ENCODE measurements around the gene MAN2A1.

MAN2A1 gene

GRCh38 chr5:109708813-109709212 is 19.1 kb downstream of the MAN2A1 start:
- no peak for DNase-seq

- DNase-seq: no peak
These were observed 19.5 kb downstream of the MAN2A1 start for GRCh38 chr5:109709225-109709624.

DNA sequence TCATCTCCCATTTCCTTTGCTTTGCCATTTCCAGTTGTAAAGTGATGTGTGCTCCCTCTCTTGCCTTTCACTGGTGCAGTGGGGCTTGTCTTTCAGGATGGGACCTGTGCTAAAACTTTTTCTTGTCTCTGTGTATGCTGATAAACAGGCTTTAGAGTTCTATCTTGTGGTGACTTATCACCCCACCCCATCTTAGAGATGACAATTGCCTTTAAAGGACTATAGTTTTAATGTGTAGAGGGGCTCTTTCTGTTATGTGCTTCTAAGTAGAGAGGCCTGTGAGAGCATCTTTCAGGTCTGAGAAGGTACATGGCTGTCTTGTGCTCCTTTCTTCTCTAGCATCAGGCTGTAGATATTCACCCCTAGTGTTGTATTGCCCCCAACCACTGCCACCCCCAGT is 21.9 kb downstream of the MAN2A1 start:
- no peak for DNase-seq

- no peak for DNase-seq
These were observed 23.7 kb downstream of the MAN2A1 start for GRCh38 chr5:109713453-109713852.

DNA sequence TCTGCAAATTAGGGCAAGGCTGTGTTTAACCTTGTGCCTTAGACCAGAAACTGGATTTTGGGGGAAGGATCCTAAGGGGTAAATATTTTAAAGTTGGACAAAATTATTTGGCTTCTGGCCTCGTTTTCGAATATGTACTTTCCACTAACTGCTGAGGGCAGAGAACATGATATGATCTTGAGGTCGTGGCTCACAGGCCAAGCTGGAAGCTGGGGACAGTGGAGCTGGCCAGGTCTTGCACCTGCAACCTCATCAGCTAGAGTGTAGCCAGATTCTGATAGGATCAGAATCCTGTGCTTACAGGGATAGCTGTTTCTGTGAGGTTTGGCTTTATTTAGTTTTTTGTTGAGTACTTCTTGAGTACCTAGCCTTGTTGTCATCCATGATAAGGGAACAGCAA is 24.9 kb downstream of the MAN2A1 start:
- no peak for DNase-seq

DNA sequence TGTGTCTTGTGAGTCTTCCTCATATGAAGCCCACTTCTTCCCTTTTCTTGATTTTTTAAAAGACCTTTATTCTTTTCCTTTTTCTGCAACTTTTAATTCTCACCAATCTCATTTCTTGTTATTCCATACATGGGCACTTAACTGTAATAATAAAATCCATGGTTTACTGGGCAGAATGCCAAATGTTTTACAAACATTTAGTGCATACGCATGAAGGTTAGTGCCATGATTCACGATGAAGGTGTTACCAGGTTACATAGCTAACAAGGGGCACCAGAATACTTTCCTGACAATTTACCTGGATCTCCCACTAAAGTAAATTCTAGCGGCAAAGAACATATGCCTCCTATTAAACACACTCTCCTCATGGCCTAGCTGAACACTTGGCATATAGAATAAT is 28.5 kb downstream of the MAN2A1 start:
- DNase-seq: no peak

GRCh38 chr5:109718632-109719031 is 28.9 kb downstream of the MAN2A1 start:
- DNase-seq: no peak

GRCh38 chr5:109719978-109720377 is 30.3 kb downstream of the MAN2A1 start:
- no peak for DNase-seq

- no peak for DNase-seq
These were observed 32.0 kb downstream of the MAN2A1 start for GRCh38 chr5:109721741-109722140.

GRCh38 chr5:109723606-109724005 is 33.9 kb downstream of the MAN2A1 start:
- DNase-seq: no peak

DNA sequence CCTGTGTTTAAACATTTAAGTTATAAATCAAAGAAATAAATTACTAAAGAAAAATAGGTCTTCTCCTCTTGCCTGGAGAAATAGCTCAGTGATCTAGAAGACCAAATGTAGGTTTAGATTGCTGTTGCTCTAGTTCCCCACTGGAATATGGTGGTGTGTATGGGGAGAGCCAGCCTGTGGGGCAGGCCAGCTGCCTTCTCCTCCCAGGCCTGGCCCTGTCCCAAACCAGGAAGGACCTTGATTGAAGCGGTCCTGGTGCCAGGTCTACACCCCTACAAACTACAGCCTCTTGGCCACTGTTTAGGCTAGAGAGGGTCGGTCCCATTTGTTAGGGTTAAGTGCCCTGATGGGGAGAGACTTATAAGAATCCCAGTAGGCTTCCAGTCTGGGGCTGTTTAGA is 35.4 kb downstream of the MAN2A1 start:
- DNase-seq: no peak

DNA sequence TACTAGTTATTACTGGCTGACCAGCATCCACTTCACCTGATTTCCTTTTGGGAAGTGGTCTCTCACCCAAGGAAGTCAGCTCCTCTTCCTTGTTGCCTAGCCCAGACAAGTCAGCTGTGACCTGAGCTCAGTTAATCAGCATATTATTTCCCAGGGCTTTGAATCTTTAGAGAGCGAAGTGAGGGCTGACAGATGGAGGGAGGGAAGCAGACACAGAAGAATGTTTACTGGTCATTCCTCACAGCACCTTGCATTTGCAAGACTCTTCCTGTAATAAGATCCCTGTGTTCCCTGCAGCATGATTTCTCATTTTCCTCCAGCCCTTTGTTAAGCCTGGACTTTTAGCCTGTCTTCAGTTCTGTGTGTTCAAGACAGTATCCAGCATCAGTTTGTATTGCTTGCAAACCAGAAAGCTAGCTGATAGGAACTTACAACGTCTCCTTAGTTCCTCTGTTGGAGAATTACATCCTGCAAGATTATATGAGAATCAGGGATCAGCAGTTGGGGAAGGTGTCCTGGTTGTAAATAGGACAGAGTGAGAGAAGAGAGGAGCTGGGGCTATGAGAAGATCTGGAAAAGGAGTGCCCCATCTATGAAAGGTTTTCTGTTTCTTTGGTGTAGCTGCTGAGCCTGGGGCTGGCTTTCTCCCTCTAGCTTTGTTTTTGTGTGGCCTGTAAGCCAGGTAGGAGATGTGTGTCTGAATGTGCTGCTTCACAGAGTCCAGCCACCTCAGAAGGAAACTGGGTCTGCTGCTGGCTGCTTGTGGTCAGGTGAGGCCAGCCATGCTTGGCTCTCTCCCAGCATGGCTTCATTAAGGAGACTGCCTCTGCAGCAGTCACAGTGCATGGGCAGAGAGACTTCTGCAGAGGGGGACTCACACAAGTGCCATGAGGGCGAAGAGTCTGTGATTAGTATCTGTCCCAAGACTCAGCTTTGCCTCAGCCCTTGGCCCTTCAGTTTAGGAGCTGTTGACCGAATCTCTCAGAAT is 50.3 kb downstream of the MAN2A1 start:
- DNase-seq: peak; percentile 37

GRCh38 chr5:109740966-109741365 is 51.2 kb downstream of the MAN2A1 start:
- DNase-seq: no peak

- DNase-seq: no peak
These were observed 51.7 kb downstream of the MAN2A1 start for GRCh38 chr5:109741390-109741789.

- no peak for DNase-seq
These were observed 53.4 kb downstream of the MAN2A1 start for GRCh38 chr5:109743041-109743531.

GRCh38 chr5:109743770-109744212 is 54.1 kb downstream of the MAN2A1 start:
- no peak for DNase-seq

GRCh38 chr5:109744261-109744660 is 54.5 kb downstream of the MAN2A1 start:
- DNase-seq: no peak

DNA sequence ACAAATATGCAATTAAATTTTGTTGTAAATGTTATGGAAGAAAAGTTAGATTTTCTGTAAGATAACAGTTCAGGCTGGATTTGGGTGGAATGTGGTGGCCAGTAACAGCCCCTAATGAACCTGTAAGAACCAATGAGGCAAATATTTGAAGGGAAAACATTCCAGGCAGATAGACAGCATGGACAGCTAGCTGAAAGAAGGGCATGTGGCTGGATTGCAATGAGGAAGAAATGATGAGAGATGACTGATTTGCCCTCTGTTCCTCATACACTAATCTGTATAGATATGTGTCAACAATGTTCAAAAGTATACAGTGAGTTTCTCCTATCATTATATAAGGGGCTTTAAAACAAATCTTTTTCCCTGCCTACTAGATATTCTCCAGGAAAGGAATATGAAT is 58.8 kb downstream of the MAN2A1 start:
- DNase-seq: no peak

GRCh38 chr5:109750463-109750862 is 60.7 kb downstream of the MAN2A1 start:
- DNase-seq: no peak

DNA sequence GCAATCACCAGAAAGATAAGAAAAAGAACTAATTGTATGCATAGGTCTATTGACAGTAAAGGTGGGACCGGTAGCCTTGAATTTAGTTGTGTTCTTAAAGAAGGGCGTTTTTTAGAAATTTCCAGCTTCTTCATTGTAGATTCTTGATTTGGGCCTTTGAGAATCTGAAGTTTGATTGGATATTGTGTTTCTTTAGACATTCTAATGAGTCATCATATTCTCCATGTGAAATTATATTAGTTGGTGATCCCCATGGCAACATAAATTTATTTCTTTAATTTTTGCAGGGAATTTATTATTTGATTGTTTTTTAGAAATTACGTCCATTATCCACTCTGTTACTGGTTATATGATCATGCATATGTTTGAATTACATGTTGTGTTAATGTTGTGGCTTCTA is 63.6 kb downstream of the MAN2A1 start:
- no peak for DNase-seq

DNA sequence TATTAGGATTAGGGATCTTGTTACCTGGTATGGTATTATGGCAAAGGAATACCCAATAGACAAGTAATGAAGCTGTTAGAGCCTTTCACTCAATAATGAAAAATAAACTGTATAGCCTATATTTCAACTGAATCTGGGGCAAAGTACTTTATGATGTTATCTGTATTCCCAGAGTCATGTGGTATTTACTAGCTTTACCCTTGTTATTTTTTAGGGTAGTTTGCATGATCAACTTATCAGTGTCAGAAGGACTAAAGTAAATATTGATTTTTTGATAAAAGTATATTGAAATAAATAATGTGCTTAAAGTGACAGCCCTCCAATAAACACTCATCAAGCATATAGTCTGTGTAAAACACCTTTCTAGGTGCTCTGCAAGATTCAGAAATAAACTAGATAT is 64.6 kb downstream of the MAN2A1 start:
- DNase-seq: no peak

- DNase-seq: no peak
These were observed 66.0 kb downstream of the MAN2A1 start for GRCh38 chr5:109755761-109756160.

DNA sequence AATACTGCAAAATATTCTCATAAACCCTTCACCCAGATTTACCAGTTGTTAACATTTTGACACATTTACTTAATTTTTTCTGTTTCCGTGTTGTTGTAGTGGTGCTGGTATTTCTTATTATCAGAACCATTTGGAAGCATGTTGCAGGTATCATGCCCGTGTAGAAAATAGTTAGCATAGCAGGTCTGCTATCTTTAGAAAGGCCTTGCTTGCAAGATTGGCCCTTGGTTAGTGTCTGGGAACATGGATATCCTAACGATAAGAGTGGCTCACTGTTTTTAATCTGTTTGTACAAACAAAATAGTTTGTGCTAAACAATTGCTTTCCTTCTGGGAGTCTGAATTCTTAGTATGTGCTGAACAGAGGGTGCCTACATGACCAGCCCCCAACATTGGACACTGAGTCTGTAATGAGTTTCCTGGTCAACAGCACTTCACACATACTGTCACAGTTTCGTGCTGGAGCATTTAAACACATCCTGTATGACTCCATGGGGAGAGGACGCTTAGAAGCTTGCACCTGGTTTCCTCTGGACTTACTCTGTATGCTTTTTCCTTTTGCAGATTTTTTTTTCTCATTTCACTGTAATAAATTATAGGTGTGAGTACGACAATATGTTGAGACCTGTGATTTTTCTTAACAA is 66.9 kb downstream of the MAN2A1 start:
- DNase-seq: no peak

GRCh38 chr5:109757490-109757889 is 67.8 kb downstream of the MAN2A1 start:
- DNase-seq: no peak

All from NCI-H2029 (cell line).